EL (cell line): ENCODE results near the gene AP3B1.
A peak's percentile ranks its signal among the peaks of the same experiment; 100 is the strongest.
"Not testable (repeated sequence)": the region's sequence is repeated elsewhere in the genome, so short reads cannot be mapped to it uniquely, and the experiment has no call there.

Experiments used
- DNase-seq: peaks from one replicate; pipeline ENCODE4 v3.0.0-alpha.2; 2016

AP3B1 gene

DNA sequence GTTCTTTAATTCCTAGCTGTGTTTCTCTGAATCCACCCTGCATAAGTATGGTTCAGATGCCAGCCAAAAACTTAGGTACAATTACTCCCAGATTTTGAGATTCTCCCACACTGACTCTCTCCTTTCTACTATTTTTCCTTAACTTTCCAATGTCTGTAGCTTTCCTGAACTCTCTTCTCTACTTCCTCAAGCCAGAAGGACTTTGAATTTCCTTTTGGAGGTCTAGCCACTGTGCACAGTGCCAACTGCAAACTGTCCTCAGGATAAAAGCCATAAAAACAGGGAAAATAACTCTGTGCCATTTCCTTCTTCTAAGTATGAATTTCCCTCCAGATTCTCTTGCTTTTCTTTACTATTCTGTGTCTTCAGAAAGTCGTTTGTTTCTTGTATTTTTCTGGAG is 157.2 kb downstream of the AP3B1 start:
- no peak for DNase-seq

DNA sequence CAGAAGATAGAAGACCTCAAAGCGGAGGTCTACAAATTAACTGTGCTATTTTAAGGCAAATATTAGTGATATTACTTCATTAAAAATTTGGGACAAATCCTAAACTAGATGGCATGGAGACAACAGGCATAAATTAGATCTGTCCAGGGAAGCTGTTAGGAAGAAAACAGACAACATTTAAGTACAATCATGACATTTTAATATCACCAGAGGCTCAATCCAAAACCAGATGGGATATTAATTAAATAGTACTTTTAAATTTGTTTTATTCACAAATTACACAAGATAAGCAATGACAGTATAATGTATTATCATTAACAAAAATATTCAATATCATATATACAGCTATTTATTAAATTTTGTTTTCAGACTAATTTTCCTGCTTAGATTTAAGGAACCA is 161.1 kb downstream of the AP3B1 start:
- DNase-seq: no peak

DNA sequence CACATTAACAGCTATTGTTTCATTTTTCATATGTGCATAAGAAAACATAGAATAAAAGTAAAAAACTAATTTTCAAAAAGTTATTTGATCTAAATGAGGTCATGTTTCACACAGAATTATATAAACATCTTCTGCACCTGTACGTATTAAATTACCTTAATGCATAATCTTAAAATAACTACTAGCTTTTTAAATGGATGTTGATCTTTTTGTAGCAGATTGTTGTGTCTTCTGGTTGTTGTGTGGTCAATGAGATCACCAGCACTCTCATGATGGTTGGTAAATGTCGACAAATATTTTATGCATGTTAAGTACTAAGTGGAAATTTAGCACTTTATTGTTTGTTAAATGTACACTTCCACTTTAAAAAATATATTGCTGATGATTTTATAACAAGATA is 162.0 kb downstream of the AP3B1 start:
- no peak for DNase-seq

DNA sequence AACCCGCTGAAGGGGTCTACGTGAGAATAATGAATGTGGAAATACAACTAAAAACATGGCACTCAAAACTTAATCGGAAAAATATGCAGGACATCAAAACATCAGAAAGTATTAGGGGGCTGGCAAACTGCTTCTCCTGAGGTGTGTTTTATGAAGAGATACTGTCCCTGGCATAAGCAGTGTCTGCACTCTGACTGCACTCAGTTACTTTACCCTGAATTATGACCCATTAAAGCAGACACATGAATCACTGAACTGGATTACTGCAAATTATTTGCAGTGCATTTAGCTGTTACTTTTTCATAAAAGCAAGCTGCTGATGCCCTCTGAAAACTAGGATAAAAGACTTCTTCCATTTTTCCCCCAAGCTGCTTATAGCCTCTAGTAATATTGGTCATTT is 164.9 kb downstream of the AP3B1 start:
- no peak for DNase-seq

DNA sequence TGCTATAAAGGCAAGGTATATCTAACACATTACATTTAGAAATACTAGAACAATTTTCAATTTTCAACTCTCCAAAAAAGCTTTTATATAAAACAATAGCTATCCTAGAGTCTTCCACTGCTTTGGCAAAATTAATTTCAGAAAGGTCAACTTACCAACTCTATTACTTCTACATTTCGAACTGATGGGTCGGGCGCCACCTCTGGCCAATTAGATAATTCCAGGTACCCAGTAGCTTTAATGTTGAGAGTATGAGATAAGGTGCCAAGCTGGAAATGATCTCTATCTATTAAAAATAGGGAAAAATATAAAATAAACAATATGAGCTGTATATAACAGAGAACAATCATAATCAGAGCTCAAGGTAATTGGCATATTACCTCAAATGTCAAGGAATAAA is 166.6 kb downstream of the AP3B1 start:
- DNase-seq: no peak

DNA sequence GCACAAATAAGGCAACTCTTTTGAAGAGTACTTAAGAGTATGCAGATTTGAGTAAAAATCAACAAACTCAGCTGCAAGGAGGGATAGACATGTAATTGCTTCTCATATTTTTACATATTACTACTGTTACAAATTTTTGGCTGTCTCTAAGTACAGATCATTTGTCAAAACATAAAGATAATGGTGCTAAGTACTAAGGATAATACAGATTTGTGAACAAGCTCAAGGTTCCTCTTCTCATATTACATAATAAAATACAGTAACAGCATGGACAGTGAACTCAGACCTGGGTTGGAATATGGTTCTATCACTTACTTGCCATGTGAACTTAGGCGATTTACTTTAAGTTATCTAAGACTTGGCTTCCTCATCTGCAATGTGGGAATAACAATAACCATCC is 168.0 kb downstream of the AP3B1 start:
- DNase-seq: no peak

DNA sequence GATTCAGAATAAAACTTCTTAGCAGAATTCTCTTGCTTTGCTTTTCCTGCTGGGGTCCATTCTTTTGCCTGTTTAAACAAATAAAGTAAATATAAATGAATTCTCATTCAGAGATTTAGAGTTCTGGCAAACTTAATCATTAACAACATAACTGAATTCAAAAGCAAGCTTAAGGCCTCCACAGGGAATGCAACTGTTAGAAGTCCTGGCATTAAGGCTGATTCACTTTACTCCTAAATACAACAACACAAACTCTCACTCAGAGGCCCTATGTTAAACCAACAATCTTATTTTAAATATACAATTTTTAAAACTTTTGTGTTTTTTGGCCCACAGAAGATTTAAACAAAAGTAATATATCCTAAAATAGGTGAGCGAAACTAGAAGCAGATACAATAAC is 178.3 kb downstream of the AP3B1 start:
- DNase-seq: no peak

DNA sequence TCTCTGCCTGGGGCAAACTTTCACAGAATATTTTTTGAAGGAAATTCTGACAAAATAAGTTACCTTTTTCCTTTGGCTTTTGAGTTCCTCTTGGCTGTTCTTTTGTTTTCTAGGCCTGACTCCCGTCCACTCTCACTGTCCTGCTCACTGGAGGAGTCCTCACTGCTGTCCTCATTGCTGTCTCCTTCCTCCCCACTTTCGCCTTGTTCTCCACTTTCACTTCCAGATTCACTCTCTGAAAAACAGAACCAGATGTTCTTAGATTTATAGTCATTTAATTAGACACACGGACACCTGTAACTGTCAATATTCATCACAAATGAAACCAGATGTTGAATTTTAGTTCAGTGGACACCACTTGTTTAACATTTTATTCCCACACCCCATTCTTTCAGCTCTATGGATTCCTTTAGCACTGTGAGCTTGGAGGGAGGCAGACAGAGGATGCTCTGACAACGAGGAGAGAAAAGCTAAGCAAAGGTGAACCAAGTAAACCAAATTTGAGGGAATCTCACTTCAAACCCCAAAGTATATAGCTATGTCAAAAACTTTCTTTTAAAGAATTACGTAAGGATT is 180.7 kb downstream of the AP3B1 start:
- no peak for DNase-seq

DNA sequence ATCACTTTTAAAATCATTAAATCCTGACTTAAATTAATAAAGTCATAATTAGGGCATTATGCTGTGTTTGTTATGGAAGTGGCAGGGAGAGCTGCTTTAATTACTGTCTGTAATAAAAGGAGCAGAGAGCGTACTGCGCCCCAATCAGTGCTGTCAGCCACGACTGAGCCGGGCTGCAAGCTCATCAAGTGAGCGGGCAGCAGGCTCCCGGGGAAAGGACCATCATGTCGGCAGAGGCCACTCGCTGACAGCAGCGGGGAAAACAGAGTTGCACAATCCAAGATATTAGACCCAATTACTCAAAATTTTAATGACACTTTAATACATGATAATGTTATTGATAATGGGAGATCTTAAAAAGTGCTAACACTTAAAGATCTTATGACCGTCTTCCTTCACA is 181.6 kb downstream of the AP3B1 start:
- DNase-seq: no peak

DNA sequence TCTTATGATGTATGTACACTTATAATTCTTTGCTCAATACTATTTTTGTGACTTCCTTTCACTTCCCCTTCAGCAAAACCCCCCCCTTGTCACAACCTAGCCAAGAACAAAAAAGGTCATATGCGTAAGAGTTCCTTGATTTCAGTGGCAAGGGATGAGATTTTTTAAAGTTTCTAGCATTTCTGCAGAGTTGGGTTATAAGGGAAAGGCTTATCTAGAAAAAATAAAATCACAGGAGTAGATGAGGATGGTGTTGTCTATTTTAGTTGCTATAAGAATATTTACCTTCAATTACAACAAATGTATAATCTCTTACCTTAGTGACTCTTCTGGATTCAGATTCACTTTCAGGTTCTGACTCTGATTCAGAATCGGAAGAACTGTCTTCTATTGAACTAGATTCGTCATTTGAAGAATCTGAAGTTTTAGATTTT is 184.6 kb downstream of the AP3B1 start:
- DNase-seq: no peak

DNA sequence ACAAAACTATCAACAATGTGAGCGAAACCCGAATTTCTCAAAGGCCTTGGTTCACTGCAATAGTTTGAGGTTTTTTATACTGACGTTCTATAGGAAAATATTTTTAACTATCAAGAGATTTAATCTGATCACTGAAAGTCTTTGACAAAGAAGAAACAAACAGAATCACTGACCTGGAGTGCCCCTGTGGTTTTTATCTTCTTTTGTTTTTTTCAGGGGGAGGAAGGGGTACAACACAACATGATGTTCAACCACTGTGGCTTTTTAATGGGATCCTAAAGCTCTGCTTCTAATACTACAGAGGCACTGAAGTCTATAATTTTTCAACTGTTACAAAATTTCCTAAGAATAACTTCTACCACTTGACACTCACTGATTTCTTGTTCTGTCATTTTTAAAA is 185.9 kb downstream of the AP3B1 start:
- DNase-seq: no peak

DNA sequence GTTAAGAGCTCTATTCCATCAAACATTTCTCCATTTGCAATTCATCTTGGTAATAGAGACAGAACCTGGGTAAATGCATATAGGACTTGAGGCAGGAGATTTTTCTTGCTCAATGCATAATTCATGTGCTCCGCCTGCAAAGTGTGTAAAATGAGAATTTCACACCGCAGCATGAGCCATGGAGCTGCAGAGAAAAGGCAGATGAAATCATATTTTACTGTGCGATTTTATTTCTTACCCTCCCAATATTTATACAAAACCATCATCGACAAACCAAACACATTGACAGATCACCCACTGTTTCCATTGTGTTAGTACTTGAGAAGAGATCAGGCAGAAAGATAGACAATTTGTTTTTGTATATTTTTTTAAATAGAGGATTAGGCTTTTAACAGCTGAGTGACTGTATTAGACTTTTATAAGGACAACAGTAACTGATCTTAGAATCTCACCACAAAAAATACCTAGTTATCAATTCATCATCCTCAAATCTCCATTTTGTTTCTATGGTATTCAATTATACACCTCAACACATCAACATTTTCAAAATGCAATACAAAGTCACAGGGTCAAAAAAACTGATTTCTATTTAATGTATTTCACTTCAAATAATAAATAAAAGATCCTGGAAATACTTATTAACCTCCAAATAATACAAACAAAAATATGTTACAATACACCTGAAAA is 191.1 kb downstream of the AP3B1 start:
- no peak for DNase-seq

DNA sequence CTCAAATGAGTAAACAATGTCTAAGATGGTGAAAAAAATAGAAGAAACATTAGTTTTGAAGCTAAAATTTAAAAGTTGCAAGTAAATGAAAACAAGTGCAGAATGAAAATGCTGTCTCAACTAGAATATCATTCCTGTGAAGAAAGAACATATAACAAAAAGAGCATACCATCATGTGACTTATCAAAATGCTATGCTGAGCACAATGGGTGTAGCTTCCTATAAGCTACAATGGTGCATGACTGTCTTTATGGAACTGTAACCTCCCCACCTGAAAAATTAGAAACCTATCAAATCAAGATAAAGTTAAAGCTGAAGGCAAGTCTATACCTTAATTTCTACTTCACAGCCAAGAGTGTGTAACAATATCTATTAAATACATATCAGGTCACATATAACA is 192.0 kb downstream of the AP3B1 start:
- peak; percentile 8 for DNase-seq

DNA sequence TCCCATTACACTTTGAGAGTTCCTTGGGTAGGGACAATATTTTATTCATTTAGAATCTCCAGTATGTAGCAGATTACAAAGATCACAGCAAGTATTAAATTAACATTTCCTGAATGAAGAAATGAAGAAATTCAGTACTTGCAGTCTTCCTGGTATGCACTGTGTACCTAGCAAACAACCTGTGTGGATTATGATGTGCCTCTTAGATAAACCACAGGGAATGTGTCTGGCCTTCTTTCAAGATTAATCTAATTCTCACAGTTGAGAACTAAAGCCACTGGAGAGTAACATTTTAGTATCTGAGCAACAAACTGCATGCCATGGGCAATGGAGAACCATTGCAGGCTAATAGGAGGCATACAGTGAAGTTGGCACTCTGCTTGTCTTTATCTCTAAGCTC is 199.4 kb downstream of the AP3B1 start:
- DNase-seq: no peak

DNA sequence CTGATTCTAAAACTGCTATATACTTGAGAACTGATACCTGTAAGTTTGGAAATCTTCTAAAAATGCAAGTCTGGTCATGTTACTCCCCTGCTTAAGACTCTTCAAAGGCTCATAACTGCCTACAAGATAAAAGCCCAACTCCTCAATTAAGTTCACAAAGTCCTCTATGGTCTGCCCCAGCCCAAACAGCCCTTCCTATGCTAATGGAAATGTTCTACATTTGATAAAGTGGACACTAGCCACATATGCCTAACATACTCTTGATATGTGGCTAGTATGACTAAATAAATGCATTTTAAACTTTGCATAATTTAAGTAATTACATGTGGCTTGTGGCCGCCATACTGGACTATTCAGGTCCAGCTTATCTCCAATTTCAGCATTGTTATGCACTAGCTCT is 204.5 kb downstream of the AP3B1 start:
- no peak for DNase-seq

DNA sequence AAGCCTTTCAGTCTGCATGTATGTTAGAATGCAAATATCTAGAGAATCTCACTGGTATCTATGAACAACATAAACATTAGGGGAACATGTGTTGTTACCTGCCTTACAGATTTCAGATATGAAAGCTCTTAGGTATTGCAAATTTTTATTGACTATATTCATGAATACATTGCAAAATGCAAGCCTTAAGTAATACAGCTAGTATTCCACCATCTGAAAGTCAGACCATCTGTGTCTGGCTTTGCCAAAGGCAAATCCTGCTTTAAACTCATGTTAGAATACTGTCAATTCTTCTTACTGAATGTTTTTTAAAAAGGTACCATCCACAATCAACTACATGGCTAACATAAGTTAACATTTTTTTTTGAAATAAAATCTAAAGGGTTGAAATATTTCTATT is 215.6 kb downstream of the AP3B1 start:
- DNase-seq: no peak

DNA sequence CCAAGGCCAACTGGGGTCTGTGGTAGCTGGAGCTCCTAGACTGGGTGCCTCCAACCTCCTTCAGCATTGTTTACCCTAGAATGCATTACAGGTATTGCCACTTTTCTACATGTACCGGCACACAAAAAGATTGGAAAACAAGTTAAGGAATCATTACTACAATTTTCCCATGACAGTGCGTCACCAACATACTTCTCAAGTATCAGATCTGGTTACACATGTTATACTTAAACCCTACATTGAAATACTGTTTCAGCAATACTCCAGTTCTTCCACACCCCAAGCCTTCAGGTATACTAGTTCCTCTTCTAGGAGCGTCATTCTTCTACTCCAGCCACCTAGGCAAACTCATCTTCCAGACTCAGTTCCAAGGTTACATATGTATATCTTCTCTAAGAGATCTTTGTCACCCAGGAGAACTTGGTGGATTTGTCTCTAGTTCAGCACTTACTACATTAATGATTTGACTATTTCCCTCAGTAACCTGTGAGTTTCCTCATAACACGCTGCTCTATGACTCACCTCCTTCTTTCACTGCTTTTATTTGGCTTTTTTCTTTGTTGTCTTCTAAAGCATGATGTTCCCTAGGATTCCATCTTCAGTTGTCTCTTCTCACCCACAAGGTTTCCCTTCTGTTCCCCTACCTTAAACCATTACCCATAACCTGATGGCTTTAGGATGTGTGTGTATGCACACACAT is 217.0 kb downstream of the AP3B1 start:
- no peak for DNase-seq

DNA sequence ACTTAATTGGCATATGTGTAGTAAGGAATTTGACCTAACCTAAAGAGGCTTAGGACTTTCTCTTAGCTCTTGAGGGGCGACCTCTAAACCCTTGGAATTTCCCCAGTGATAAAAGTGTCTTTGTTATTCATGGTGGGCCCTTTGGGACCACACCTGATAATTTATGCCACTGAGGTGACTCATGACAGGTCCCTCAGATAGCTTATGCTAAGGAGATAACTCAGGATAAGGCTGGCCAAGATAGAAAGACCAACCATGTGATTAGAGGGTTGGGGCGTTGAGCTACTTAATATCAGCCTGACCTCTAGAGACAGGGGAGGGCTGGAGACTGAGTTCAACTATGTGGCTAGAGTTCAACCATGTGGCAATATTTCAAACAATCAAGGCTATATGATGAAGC is 218.1 kb downstream of the AP3B1 start:
- no peak for DNase-seq

DNA sequence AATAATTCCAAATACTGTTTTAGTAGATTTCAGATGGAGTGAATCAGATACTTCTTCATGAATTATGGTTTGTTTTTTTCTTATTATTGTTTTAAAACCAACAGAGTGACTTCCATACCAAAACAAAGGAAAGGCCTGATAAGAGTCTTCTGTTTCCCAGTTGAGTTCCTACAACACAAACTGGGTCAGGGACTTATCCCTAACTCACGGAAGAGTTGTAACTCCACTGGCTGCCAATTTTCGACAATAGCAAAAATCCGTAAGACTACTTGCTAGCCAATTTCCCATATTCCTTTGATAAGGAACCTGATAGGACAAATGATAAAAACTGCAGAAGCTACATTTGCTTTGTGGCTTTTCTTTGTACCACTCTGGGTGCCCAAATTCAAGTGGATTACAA is 219.2 kb downstream of the AP3B1 start:
- DNase-seq: no peak

DNA sequence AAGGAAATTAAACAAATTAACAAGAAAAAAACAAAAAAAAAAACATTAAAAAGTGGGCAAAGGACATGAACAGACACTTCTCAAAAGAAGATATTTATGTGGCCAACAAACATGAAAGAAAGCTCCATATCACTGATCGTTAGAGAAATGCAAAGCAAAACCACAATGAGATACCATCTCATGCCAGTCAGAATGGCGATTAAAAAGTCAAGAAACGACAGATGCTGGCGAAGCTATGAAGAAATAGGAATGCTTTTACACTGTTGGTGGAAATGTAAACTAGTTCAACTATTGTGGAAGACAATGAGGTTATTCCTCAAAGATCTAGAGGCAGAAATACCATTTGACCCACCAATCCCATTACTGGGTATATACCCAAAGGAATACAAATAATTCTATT is 223.8 kb downstream of the AP3B1 start:
- not testable (repeated sequence) for DNase-seq

DNA sequence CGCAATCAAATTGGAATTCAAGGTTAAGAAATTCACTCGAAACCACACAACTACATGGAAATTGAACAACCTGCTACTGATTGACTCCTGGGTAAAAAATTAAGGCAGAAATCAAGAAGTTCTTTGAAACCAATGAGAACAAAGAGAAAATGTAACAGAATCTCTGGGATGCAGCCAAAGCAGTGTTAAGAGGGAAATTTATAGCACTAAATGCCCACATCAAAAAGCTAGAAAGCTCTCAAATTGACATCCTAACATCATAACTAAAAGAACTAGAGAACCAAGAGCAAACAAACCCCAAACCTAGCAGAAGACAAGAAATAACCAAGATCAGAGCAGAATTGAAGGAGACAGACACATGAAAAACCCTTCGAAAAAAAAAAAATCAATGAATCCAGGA is 226.9 kb downstream of the AP3B1 start:
- DNase-seq: not testable (repeated sequence)

DNA sequence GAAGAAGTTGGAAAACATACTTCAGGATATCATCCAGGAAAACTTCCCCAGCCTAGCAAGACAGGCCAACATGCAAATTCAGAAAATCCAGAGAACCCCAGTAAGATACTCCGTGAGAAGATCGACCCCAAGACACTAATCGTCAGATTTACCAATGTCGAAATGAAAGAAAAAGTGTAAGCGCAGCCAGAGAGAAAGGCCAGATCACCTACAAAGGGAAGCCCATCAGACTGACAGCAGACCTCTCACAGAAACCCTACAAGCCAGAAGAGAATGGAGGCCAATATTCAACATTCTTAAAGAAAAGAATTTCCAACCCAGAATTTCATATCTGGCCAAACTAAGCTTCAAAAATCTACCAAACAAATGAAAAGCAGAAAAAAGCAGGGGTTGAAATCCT is 227.8 kb downstream of the AP3B1 start:
- DNase-seq: not testable (repeated sequence)

DNA sequence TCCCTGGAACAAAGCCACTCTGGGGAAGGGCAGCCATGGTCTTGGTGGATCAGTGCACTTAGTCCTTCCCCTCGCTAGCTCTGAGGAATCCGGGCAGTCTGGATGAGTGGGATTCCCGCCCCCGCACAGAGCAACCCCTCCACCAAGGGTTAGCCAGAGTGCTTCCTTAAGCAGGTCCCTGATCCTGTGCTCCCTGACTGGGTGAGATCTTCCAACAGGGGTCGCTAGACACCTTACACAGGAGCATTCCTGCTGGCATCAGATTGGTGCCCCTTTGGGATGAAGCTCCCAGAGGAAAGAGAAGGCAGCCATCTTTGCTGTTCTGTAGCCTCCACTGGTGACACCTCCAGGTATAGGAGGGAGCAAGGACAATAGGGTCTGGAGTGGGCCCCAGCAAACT is 228.8 kb downstream of the AP3B1 start:
- DNase-seq: no peak

DNA sequence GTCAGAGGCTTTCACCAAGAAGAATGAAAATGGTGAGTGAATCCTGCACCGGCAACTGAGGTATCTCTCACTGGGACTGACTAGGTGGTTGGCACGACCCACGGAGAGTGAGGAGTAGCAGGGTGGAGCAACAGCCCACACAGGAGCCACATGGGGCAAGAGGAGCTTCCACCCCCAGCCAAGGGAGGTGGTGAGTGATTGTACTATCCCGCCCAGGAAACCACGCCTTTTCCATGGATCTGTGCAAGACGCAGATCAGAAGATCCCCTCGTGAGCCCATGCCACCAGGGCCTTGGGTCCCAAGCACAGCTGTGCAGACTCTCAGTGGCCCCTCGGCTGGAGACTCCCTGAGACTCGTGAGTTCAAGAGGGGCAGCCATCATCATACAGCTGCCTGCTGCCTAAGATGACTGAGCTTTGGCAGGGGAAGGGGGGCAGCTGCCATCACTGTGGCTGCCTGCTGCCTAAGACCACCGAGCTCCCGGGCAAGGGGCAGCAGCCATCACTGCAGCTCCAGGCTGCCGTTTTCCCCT is 229.5 kb downstream of the AP3B1 start:
- no peak for DNase-seq
